HUES6 (cell line): ENCODE results near the gene METTL9.
"Not testable (repeated sequence)": the region's sequence is repeated elsewhere in the genome, so short reads cannot be mapped to it uniquely, and the experiment has no call there.

Experiments
- H3K27ac ChIP-seq: 2 replicates; pipeline ENCODE4 v1.7.0; 2013; ENCODE audit warnings: low read depth, mild to moderate bottlenecking, low read length, inconsistent platforms
- H3K27me3 ChIP-seq: 2 replicates; pipeline ENCODE4 v1.6.1; 2013; ENCODE audit warnings: low read length; ENCODE audit not compliant: control insufficient read depth, insufficient read depth
- H3K36me3 ChIP-seq: 2 replicates; pipeline ENCODE4 v1.6.1; 2013; ENCODE audit warnings: low read length; ENCODE audit not compliant: control insufficient read depth, insufficient read depth
- H3K4me1 ChIP-seq: 2 replicates; pipeline ENCODE4 v1.6.1; 2013; ENCODE audit warnings: low read length; ENCODE audit not compliant: control insufficient read depth, insufficient read depth
- H3K4me3 ChIP-seq: 2 replicates; pipeline ENCODE4 v1.5.1; 2013; ENCODE audit warnings: low read depth, low read length
- H3K9ac ChIP-seq: one replicate; pipeline ENCODE4 v1.6.1; 2013; ENCODE audit warnings: mild to moderate bottlenecking, low read length
- H3K9me3 ChIP-seq: 2 replicates; pipeline ENCODE4 v1.6.1; 2013; ENCODE audit warnings: low read depth, low read length; ENCODE audit not compliant: control insufficient read depth, insufficient read depth

Gene METTL9

GRCh38 chr16:21560462-21560861 is 38.9 kb upstream of the METTL9 start:
- Histone ChIP-seq H3K9ac (no peak overlapping the region), H3K4me3 (no peak overlapping the region), H3K36me3 (no peaks in the 10 kb centered on the region), H3K4me1 (0 out of 2 replicates have a peak, but pooled peaks cover under 1% of the 10 kb centered on the region), H3K27ac (no peak overlapping the region), H3K27me3 (0 out of 2 replicates have a peak, but pooled peaks cover 1% of the 10 kb centered on the region), H3K9me3 (no peaks in the 10 kb centered on the region)

- Histone ChIP-seq H3K9ac (no peak overlapping the region), H3K27ac (no peak overlapping the region), H3K4me3 (no peak overlapping the region)
These were observed 35.7 kb upstream of the METTL9 start for GRCh38 chr16:21563676-21564075.

GRCh38 chr16:21564367-21564766 is 35.0 kb upstream of the METTL9 start:
- H3K27me3 ChIP-seq, H3K4me3 ChIP-seq, H3K36me3 ChIP-seq, H3K9ac ChIP-seq, H3K4me1 ChIP-seq, H3K27ac ChIP-seq, H3K9me3 ChIP-seq: not testable (repeated sequence)

More at GRCh38 chr16:21563676-21564075, 35.7 kb upstream of the METTL9 start:
- H3K4me1 ChIP-seq, result no peaks in the 10 kb centered on the region
- no peaks in the 10 kb centered on the region for H3K9me3 ChIP-seq
- H3K27me3 ChIP-seq, result no peaks in the 10 kb centered on the region
- no peaks in the 10 kb centered on the region for H3K36me3 ChIP-seq

GRCh38 chr16:21565507-21565860 is 33.9 kb upstream of the METTL9 start:
- no peak overlapping the region for H3K4me3 ChIP-seq
- no peak overlapping the region for H3K27ac ChIP-seq
- no peak overlapping the region for H3K9ac ChIP-seq
- H3K36me3 ChIP-seq, result no peaks in the 10 kb centered on the region
- H3K4me1 ChIP-seq, result no peaks in the 10 kb centered on the region
- no peaks in the 10 kb centered on the region for H3K27me3 ChIP-seq
- H3K9me3 ChIP-seq, result no peaks in the 10 kb centered on the region

- no peaks in the 10 kb centered on the region for H3K36me3 ChIP-seq
- H3K9ac ChIP-seq, result no peak overlapping the region
- no peak overlapping the region for H3K4me3 ChIP-seq
- no peaks in the 10 kb centered on the region for H3K9me3 ChIP-seq
- no peaks in the 10 kb centered on the region for H3K4me1 ChIP-seq
- no peaks in the 10 kb centered on the region for H3K27me3 ChIP-seq
- no peak overlapping the region for H3K27ac ChIP-seq
These were observed 33.3 kb upstream of the METTL9 start for GRCh38 chr16:21565861-21566669.

GRCh38 chr16:21566891-21567414 is 32.4 kb upstream of the METTL9 start:
- no peak overlapping the region for H3K9ac ChIP-seq
- no peaks in the 10 kb centered on the region for H3K4me1 ChIP-seq
- no peak overlapping the region for H3K4me3 ChIP-seq
- H3K36me3 ChIP-seq, result no peaks in the 10 kb centered on the region
- H3K27ac ChIP-seq, result no peak overlapping the region
- no peaks in the 10 kb centered on the region for H3K9me3 ChIP-seq
- H3K27me3 ChIP-seq, result no peaks in the 10 kb centered on the region

GRCh38 chr16:21567496-21567895 is 31.9 kb upstream of the METTL9 start:
- not testable (repeated sequence) for H3K36me3 ChIP-seq, H3K4me3 ChIP-seq, H3K9me3 ChIP-seq, H3K27me3 ChIP-seq, H3K4me1 ChIP-seq, H3K27ac ChIP-seq, H3K9ac ChIP-seq

GRCh38 chr16:21568502-21569189 is 30.7 kb upstream of the METTL9 start:
- H3K4me3 ChIP-seq, result no peak overlapping the region
- H3K36me3 ChIP-seq, result no peaks in the 10 kb centered on the region
- no peaks in the 10 kb centered on the region for H3K4me1 ChIP-seq
- no peaks in the 10 kb centered on the region for H3K9me3 ChIP-seq
- H3K27ac ChIP-seq, result no peak overlapping the region
- no peaks in the 10 kb centered on the region for H3K27me3 ChIP-seq
- H3K9ac ChIP-seq, result no peak overlapping the region

GRCh38 chr16:21570676-21571017 is 28.7 kb upstream of the METTL9 start:
- no peak overlapping the region for H3K4me3 ChIP-seq
- no peaks in the 10 kb centered on the region for H3K36me3 ChIP-seq
- H3K9me3 ChIP-seq, result no peaks in the 10 kb centered on the region
- H3K27ac ChIP-seq, result no peak overlapping the region
- H3K27me3 ChIP-seq, result no peaks in the 10 kb centered on the region
- H3K4me1 ChIP-seq, result no peaks in the 10 kb centered on the region
- H3K9ac ChIP-seq, result no peak overlapping the region

GRCh38 chr16:21573506-21573905 is 25.9 kb upstream of the METTL9 start:
- not testable (repeated sequence) for H3K4me3 ChIP-seq, H3K27me3 ChIP-seq, H3K4me1 ChIP-seq, H3K9ac ChIP-seq, H3K9me3 ChIP-seq, H3K27ac ChIP-seq, H3K36me3 ChIP-seq

GRCh38 chr16:21574372-21574771 is 25.0 kb upstream of the METTL9 start:
- no peaks in the 10 kb centered on the region for H3K9me3 ChIP-seq
- H3K27ac ChIP-seq, result no peak overlapping the region
- H3K9ac ChIP-seq, result no peak overlapping the region
- H3K4me1 ChIP-seq, result no peaks in the 10 kb centered on the region
- no peak overlapping the region for H3K4me3 ChIP-seq
- H3K27me3 ChIP-seq, result no peaks in the 10 kb centered on the region
- no peaks in the 10 kb centered on the region for H3K36me3 ChIP-seq
